DND-41 (cell line): Measurements from ENCODE around the gene FCER1G.

Source experiments
- CTCF ChIP-seq: IDR thresholded peaks from 2 replicates; pipeline ENCODE4 v1.5.1; 2012; ENCODE audit warnings: borderline replicate concordance, low read length, moderate library complexity, mild to moderate bottlenecking; ENCODE audit not compliant: poor library complexity, severe bottlenecking; ENCODE audit errors: extremely low read depth
- EZH2 ChIP-seq: IDR thresholded peaks from 3 replicates; pipeline ENCODE4 v1.6.1; 2012; ENCODE audit warnings: borderline replicate concordance, low read depth, mild to moderate bottlenecking, moderate library complexity, low read length, inconsistent platforms; ENCODE audit not compliant: severe bottlenecking

- no peak for TF ChIP-seq CTCF
- no peak for TF ChIP-seq EZH2
Measured at GRCh38 chr1:161233102-161233501, 18.0 kb downstream of the FCER1G start.
